Esophagus (tissue), 2 donors: ENCODE data around the gene FAM228B. TPM values are rescaled to one million over a fixed set of nuclear protein-coding genes. Genes with fewer than 3 reads are reported as not detected.

Experiments used
- H3K27ac ChIP-seq, 2 donors: one replicate each; pipeline ENCODE4 v1.5.1; 2013; ENCODE audit warnings: low read depth in 2 of 2, mild to moderate bottlenecking in 2 of 2, inconsistent platforms in 1 of 2, low read length in 1 of 2, moderate library complexity in 1 of 2
- H3K27me3 ChIP-seq, 2 donors: one replicate each; pipeline ENCODE4 v1.6.1; 2013; ENCODE audit warnings: low read length in 2 of 2, control low read depth in 1 of 2, mild to moderate bottlenecking in 1 of 2; ENCODE audit not compliant: insufficient read depth in 2 of 2, control insufficient read depth in 1 of 2
- H3K36me3 ChIP-seq, 2 donors: one replicate each; pipeline ENCODE4 v1.6.1; 2013; ENCODE audit warnings: low read length in 1 of 2; ENCODE audit not compliant: control insufficient read depth in 2 of 2, insufficient read depth in 2 of 2
- H3K4me1 ChIP-seq, 2 donors: one replicate each; pipeline ENCODE4 v1.6.1; 2013; ENCODE audit warnings: low read length in 1 of 2; ENCODE audit not compliant: control insufficient read depth in 2 of 2, insufficient read depth in 2 of 2
- H3K4me3 ChIP-seq, 2 donors: one replicate each; pipeline ENCODE4 v1.5.1; 2013; ENCODE audit warnings: low read length in 2 of 2, mild to moderate bottlenecking in 2 of 2, low read depth in 1 of 2, moderate library complexity in 1 of 2
- H3K9me3 ChIP-seq, 2 donors: one replicate each; pipeline ENCODE4 v1.6.1; 2013; ENCODE audit warnings: mild to moderate bottlenecking in 2 of 2, low read depth in 1 of 2, low read length in 1 of 2, moderate library complexity in 1 of 2; ENCODE audit not compliant: control insufficient read depth in 2 of 2, insufficient read depth in 1 of 2
- WGBS, 2 donors: extraction: QIAGEN DNeasy Blood & Tissue Kit; methylation state at CpG; one replicate each; pipeline ENCODE4 v1.1.7; 2013; 5-methylcytosine and 5-hydroxymethylcytosine counted together
- polyA plus RNA-seq, 2 donors: library from polyadenylated mRNA; stranded (reverse); fragments of 200-250 nt; gene quantifications; one replicate each; pipeline ENCODE4 v1.2.3, GENCODE V29; 2013
- donor health status: healthy with polysubstance abuse.
- donor health status: Bipolar disorder and iron deficiency.

FAM228B gene
- polyA plus RNA-seq, 2 donors = 4.8 to 9.0 TPM

- no peak overlapping the region for H3K27ac ChIP-seq
- no peak overlapping the region for H3K4me3 ChIP-seq
- no peaks in the 10 kb centered on the region for H3K9me3 ChIP-seq
- 90 to 92% methylated on average over 4 of the region's 4 CpGs for WGBS, 2 donors
- H3K27me3 ChIP-seq = no peaks in the 10 kb centered on the region
- peaks cover 38 to 48% of the 10 kb centered on the region in 2 donors for H3K36me3 ChIP-seq
- no peaks in the 10 kb centered on the region for H3K4me1 ChIP-seq
These were observed 81.9 kb downstream of the FAM228B start for GRCh38 chr2:24205131-24205530.

- Histone ChIP-seq H3K36me3 (peaks cover 39 to 56% of the 10 kb centered on the region in 2 donors), H3K27me3 (no peaks in the 10 kb centered on the region), H3K9me3 (no peaks in the 10 kb centered on the region), H3K27ac (no peak overlapping the region), H3K4me3 (no peak overlapping the region), H3K4me1 (no peaks in the 10 kb centered on the region)
- WGBS, 2 donors = 93 to 94% methylated on average over 6 of the region's 6 CpGs
These were observed 83.0 kb downstream of the FAM228B start for GRCh38 chr2:24206242-24206641.

- WGBS, 2 donors = 90 to 91% methylated on average over 8 of the region's 8 CpGs
- Histone ChIP-seq H3K27ac (no peak overlapping the region), H3K4me1 (no peaks in the 10 kb centered on the region), H3K4me3 (no peak overlapping the region), H3K27me3 (no peaks in the 10 kb centered on the region), H3K36me3 (peaks cover 39 to 57% of the 10 kb centered on the region in 2 donors), H3K9me3 (no peaks in the 10 kb centered on the region)
These were observed 83.4 kb downstream of the FAM228B start for GRCh38 chr2:24206714-24207113.

- no peak overlapping the region for H3K27ac ChIP-seq
- no peaks in the 10 kb centered on the region for H3K4me1 ChIP-seq
- H3K9me3 ChIP-seq = no peaks in the 10 kb centered on the region
- peaks cover 43 to 61% of the 10 kb centered on the region in 2 donors for H3K36me3 ChIP-seq
- 88 to 90% methylated on average over 11 of the region's 11 CpGs for WGBS, 2 donors
- H3K27me3 ChIP-seq = no peaks in the 10 kb centered on the region
- H3K4me3 ChIP-seq = no peak overlapping the region
These were observed 84.1 kb downstream of the FAM228B start for GRCh38 chr2:24207359-24207758.

- Histone ChIP-seq H3K36me3 (peaks cover 42 to 61% of the 10 kb centered on the region in 2 donors), H3K27me3 (no peaks in the 10 kb centered on the region), H3K4me3 (no peak overlapping the region), H3K27ac (no peak overlapping the region), H3K9me3 (no peaks in the 10 kb centered on the region), H3K4me1 (no peaks in the 10 kb centered on the region)
- WGBS, 2 donors = 96 to 97% methylated on average over 16 of the region's 16 CpGs
These were observed 85.2 kb downstream of the FAM228B start for GRCh38 chr2:24208490-24208889.

- Histone ChIP-seq H3K9me3 (no peaks in the 10 kb centered on the region), H3K27ac (no peak overlapping the region), H3K27me3 (no peaks in the 10 kb centered on the region), H3K4me1 (no peaks in the 10 kb centered on the region), H3K4me3 (no peak overlapping the region), H3K36me3 (peaks cover 39 to 52% of the 10 kb centered on the region in 2 donors)
- 90 to 93% methylated on average over 17 of the region's 17 CpGs for WGBS, 2 donors
These were observed 86.3 kb downstream of the FAM228B start for GRCh38 chr2:24209389-24210105.

GRCh38 chr2:24210106-24210455 lies 86.8 kb downstream of the FAM228B start:
- Histone ChIP-seq H3K9me3 (no peaks in the 10 kb centered on the region), H3K27ac (no peak overlapping the region), H3K36me3 (peaks cover 39 to 50% of the 10 kb centered on the region in 2 donors), H3K4me3 (no peak overlapping the region), H3K4me1 (no peaks in the 10 kb centered on the region), H3K27me3 (no peaks in the 10 kb centered on the region)
- 91 to 98% methylated on average over 2 of the region's 2 CpGs for WGBS, 2 donors

- Histone ChIP-seq H3K36me3 (peaks cover 39 to 50% of the 10 kb centered on the region in 2 donors), H3K27ac (no peak overlapping the region), H3K4me3 (no peak overlapping the region), H3K27me3 (no peaks in the 10 kb centered on the region), H3K9me3 (no peaks in the 10 kb centered on the region), H3K4me1 (no peaks in the 10 kb centered on the region)
- 95 to 96% methylated on average over 21 of the region's 21 CpGs for WGBS, 2 donors
These were observed 87.5 kb downstream of the FAM228B start for GRCh38 chr2:24210723-24211122.

- Histone ChIP-seq H3K36me3 (peaks cover 39 to 51% of the 10 kb centered on the region in 2 donors), H3K27me3 (no peaks in the 10 kb centered on the region), H3K4me3 (no peak overlapping the region), H3K9me3 (no peaks in the 10 kb centered on the region), H3K4me1 (no peaks in the 10 kb centered on the region), H3K27ac (no peak overlapping the region)
- 82 to 86% methylated on average over 7 of the region's 7 CpGs for WGBS, 2 donors
These were observed 88.1 kb downstream of the FAM228B start for GRCh38 chr2:24211408-24211807.

- no peaks in the 10 kb centered on the region for H3K4me1 ChIP-seq
- no peaks in the 10 kb centered on the region for H3K9me3 ChIP-seq
- H3K36me3 ChIP-seq = peaks cover 13 to 31% of the 10 kb centered on the region in 2 donors
- 87 to 88% methylated on average over 3 of the region's 3 CpGs for WGBS, 2 donors
- no peak overlapping the region for H3K27ac ChIP-seq
- no peaks in the 10 kb centered on the region for H3K27me3 ChIP-seq
- H3K4me3 ChIP-seq = no peak overlapping the region
These were observed 91.6 kb downstream of the FAM228B start for GRCh38 chr2:24214880-24215279.
